Skeletal muscle cell (primary cell): ENCODE measurements around the gene PLCH1.

Source experiments
- DNase-seq: peaks from one replicate; pipeline ENCODE4 v3.0.0-alpha.2; 2010; ENCODE audit warnings: low read depth
- H3K4me3 ChIP-seq: 2 replicates; pipeline ENCODE4 v1.5.1; 2011; ENCODE audit warnings: low read depth, mild to moderate bottlenecking, control low read depth, low read length, moderate library complexity

Gene PLCH1

DNA sequence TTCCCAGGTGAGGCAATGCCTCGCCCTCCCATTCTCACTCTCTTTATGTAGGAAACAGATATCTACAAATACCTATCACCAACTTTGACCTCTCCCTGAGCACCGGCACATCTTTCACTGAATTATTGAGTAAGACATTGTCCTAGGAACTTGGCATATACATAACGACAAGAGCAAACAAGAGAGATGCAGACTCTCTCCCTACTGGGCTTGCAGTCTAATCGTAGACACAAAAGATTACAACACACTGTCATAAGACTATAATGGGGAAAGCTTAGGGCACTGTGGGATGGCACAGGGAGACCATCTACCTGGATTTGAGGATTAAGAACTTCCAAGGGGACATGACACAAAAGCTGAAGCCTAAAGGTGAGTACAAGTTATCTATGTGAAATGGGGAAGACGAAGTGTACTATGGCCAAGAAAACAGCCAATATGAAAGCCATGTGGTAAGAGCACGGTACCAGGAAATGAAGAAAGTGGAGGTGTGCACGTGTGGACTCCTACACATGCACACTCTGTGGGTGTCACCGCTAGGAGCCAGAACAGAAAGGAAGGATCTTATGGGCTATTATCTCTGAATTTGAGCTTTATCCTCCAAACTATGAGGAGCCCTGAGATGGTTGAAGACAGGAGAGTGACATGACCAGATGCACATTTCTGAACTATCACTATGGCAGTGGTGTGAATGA, 232.6 kb downstream of the PLCH1 start:
- H3K4me3 ChIP-seq: no peak overlapping the region
- DNase-seq: no peak

DNA sequence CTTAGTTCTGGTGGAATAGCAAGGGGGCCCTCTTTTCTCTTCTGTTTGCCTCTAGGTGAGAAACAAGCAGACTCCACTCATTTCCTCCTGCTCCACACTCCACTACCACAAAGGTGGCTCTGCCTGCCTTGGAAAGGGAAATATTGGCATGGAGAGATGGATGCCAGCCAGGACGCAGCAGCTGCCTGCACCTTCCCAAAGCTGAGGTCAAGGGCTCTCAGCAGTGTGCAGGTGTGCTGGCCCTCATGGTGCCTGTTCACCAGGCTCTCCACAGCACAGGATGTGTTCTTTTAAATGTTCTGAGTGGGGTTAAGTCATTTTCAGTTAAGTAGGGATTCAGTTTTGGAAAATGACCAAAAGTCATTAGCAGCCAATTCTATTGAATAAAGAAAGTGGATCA, 240.2 kb downstream of the PLCH1 start:
- no peak for DNase-seq
- no peak overlapping the region for H3K4me3 ChIP-seq

GRCh38 chr3:155502630-155503029, 242.2 kb downstream of the PLCH1 start:
- H3K4me3 ChIP-seq: no peak overlapping the region
- DNase-seq: no peak

- H3K4me3 ChIP-seq: no peak overlapping the region
- no peak for DNase-seq
These were observed 244.6 kb downstream of the PLCH1 start for GRCh38 chr3:155500194-155500818.

- no peak overlapping the region for H3K4me3 ChIP-seq
- peak; percentile 89 for DNase-seq
These were observed 246.8 kb downstream of the PLCH1 start for GRCh38 chr3:155497930-155498647.

DNA sequence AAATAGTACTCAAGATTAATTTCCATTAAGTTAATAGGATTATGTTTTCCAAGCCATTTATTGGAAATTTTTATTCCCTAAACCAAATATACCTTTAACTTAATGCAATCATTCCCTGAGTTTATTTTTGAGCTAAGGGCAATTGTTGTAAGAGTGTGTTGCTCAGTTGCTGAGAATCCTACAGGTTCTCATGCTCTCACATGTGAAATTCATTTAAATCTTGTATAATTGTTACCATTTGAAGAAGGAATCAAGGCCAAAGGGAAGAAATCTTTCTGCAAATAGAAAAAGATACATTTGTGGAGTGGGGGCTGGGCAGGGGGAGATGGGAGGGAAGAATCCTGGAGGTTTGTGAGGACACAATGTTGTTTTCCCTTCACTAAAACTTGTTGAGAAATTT, 248.7 kb downstream of the PLCH1 start:
- DNase-seq: no peak
- no peak overlapping the region for H3K4me3 ChIP-seq

GRCh38 chr3:155495387-155495786, 249.5 kb downstream of the PLCH1 start:
- no peak overlapping the region for H3K4me3 ChIP-seq
- peak; percentile 41 for DNase-seq

- no peak for DNase-seq
- H3K4me3 ChIP-seq: no peak overlapping the region
These were observed 250.5 kb downstream of the PLCH1 start for GRCh38 chr3:155494332-155494731.

GRCh38 chr3:155492841-155493240, 252.0 kb downstream of the PLCH1 start:
- no peak overlapping the region for H3K4me3 ChIP-seq
- no peak for DNase-seq

DNA sequence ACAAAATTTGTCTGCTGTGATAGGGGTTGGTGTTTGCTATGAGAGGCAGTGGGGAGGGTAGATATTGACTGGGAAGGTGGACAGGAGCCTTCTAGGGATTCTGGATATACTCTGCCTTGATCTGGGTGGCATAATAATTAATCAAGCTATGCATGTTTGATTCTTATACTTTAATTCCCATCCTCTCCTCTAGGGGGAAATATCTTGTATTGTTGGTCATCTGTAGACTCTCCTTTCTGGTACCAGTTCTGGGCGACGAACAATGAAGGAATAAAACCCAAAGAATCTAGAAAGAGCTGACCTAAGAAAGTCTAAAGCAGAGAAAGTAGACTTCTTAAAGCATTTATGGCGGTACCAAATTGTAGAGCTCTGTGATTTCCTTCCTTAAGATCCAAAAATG, 253.2 kb downstream of the PLCH1 start:
- no peak overlapping the region for H3K4me3 ChIP-seq
- DNase-seq: no peak

DNA sequence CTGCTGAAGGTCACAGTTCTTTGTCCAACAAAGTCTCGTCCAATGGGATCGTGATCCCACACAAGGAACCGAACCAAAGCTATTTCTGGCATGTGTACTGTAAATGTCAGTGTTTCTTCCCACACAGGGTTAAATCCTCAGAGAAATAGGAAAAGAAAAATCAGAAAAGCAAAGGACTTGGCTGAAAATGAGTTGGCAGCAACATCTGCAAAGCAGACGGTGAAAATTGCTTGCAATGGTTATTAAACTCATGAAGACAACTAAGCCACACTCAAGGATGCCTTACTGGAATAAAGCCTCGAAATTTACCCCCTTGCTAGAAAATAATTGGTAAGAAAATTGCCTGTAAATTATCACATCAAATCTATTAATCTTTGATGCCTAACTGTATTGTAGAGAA, 256.2 kb downstream of the PLCH1 start:
- no peak overlapping the region for H3K4me3 ChIP-seq
- DNase-seq: no peak

DNA sequence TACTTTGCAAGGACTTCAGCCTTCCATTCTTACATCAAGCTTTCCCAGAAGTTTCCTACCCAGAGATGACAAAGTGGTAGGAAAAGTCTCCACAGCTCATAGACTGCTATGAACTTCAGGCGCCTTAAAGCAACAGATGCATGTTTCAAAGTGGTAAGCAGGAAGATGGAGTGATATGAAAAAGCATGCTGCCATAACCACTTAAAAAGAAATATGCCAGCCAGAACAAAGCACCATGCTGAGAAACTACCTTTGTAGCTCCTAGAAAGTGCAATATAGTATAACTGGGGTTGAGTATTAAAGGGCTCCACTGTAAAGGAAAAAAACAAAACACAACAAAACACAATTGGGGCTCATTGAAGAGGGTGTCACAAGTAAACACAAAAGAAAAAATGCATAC, 259.0 kb downstream of the PLCH1 start:
- H3K4me3 ChIP-seq: no peak overlapping the region
- DNase-seq: no peak

DNA sequence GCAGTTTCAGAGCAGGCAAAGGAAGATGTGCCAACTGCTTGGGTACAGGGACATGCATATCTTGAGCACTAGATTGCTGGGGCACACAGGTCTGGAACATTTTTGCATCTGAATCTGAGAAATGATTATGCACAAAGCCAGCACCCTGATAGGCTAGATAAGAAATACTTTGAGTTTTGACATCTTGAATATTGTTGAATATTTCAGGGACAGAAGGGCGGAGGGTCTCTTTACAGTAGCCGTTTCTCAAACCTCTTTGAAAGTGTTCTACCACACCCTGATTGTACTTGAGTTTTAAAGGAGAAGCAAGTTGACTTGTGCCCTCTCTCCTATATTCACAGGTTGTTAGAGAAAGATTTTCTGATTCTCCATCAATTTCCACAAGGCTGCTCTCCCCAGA, 263.3 kb downstream of the PLCH1 start:
- no peak overlapping the region for H3K4me3 ChIP-seq

DNA sequence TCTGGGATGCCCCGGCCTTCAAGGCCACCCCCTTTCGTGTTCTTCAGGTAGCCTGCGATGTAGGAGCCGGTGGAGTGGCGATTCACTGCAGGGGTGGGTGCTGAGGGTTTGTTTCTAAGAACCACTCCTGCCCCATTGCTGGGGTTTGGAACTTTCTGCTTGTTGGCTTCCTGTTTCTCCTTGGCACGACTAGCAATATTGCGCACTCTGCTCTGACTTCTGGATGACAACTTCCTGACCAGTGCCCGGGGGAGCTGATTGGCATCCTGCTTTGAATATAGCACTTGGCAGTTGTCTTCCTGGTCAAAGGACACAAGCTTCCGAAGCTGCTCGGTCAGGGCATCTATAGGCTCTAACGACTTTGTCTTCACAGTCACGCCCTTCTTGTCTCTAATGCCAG, 263.8 kb downstream of the PLCH1 start:
- DNase-seq: no peak
- no peak overlapping the region for H3K4me3 ChIP-seq

More for the DNA sequence above, 263.3 kb downstream of the PLCH1 start:
- no peak for DNase-seq

- H3K4me3 ChIP-seq: no peak overlapping the region
- DNase-seq: no peak
These were observed 279.2 kb downstream of the PLCH1 start for GRCh38 chr3:155465664-155466063.

DNA sequence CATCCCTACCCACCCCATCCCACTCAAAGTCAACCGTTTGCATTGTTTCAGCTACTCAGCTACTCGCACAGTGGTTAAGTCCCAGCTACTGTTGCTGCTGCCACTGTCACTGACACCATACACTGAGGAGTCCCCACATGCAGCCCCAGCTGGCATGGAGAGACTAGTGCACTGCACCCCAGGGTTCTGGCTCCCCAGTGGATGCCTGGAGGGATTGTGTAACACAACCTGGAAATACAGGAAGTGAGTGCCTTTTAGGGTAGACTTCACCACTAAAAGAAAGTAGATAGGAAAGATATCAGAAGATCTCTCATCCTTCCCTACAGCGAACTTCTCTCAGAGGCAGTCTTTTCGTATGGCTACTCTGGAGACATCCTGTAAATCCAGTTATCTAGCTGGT, 282.2 kb downstream of the PLCH1 start:
- no peak overlapping the region for H3K4me3 ChIP-seq
- no peak for DNase-seq

DNA sequence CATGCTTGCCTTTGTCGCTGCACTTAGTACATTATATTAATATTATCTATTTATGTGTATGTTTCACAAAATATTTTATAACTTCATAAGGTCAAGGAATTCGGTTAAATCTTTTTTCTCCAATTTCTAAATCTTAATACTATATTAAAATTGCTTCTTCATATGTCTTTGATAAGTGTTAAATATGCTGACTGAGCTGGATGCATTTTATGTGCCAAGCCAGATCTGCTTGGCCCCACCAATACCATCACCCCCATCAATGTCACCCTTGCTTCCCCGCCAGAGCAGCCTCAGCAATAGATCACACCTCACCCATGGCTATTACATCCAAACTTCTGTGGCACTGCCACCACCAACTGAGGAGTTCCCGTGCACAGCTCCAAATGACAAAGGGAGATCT, 287.3 kb downstream of the PLCH1 start:
- no peak for DNase-seq
- H3K4me3 ChIP-seq: no peak overlapping the region

GRCh38 chr3:155455765-155456164, 289.1 kb downstream of the PLCH1 start:
- H3K4me3 ChIP-seq: no peak overlapping the region
- DNase-seq: no peak

GRCh38 chr3:155453512-155453911, 291.4 kb downstream of the PLCH1 start:
- no peak overlapping the region for H3K4me3 ChIP-seq
- DNase-seq: no peak

- no peak overlapping the region for H3K4me3 ChIP-seq
- DNase-seq: no peak
These were observed 295.1 kb downstream of the PLCH1 start for GRCh38 chr3:155449613-155450267.
